Smooth muscle cell (in vitro differentiated cells): ENCODE results near the gene ALPG. TPM values are rescaled to one million over a fixed set of nuclear protein-coding genes. Genes with fewer than 3 reads are reported as not detected.

Experiments
- DNase-seq: peaks from one replicate; lab custom pipeline; 2025; ENCODE audit not compliant: unreplicated experiment; lab: John Stamatoyannopoulos, UW
- H2AFZ ChIP-seq: fragments of 200-600 bp; sonication (generic); 2 replicates; pipeline ENCODE4 v1.6.0; 2016; ENCODE audit warnings: antibody characterized with exemption, low read depth, mild to moderate bottlenecking
- H3F3A ChIP-seq: fragments of 200-600 bp; sonication (generic); 2 replicates; pipeline ENCODE4 v1.6.0; 2017; ENCODE audit warnings: antibody characterized with exemption, low read depth
- H3K27ac ChIP-seq: fragments of 200-600 bp; sonication (generic); 2 replicates; pipeline ENCODE4 v1.5.1; 2016; ENCODE audit warnings: low read depth, mild to moderate bottlenecking
- H3K27me3 ChIP-seq: fragments of 200-600 bp; sonication (generic); 2 replicates; pipeline ENCODE4 v1.6.1; 2016; ENCODE audit warnings: low read depth, mild to moderate bottlenecking
- H3K36me3 ChIP-seq: fragments of 200-600 bp; sonication (generic); 2 replicates; pipeline ENCODE4 v1.5.1; 2016; ENCODE audit warnings: low read depth
- H3K4me1 ChIP-seq: fragments of 200-600 bp; sonication (generic); 2 replicates; pipeline ENCODE4 v1.5.1; 2016; ENCODE audit warnings: low read depth
- H3K4me2 ChIP-seq: fragments of 200-600 bp; sonication (generic); 2 replicates; pipeline ENCODE4 v1.6.0; 2016; ENCODE audit warnings: mild to moderate bottlenecking
- H3K4me3 ChIP-seq: fragments of 200-600 bp; sonication (generic); 2 replicates; pipeline ENCODE4 v1.5.1; 2016; ENCODE audit warnings: mild to moderate bottlenecking
- H3K79me2 ChIP-seq: fragments of 200-600 bp; sonication (generic); 2 replicates; pipeline ENCODE4 v1.6.0; 2016; ENCODE audit warnings: low read depth, mild to moderate bottlenecking
- H3K9ac ChIP-seq: fragments of 200-600 bp; sonication (generic); 2 replicates; pipeline ENCODE4 v1.6.0; 2016; ENCODE audit warnings: low read depth
- H3K9me3 ChIP-seq: fragments of 200-600 bp; sonication (generic); replicated peaks from 2 replicates; pipeline ENCODE4 v1.5.1; 2016; ENCODE audit warnings: low read depth
- H4K20me1 ChIP-seq: fragments of 200-600 bp; sonication (generic); 2 replicates; pipeline ENCODE4 v1.6.0; 2016; ENCODE audit warnings: low read depth
- CTCF ChIP-seq: fragments of 200-600 bp; sonication (generic); IDR thresholded peaks from 2 replicates; pipeline ENCODE4 v1.5.1; 2017; ENCODE audit warnings: borderline replicate concordance, mild to moderate bottlenecking, antibody characterized with exemption; ENCODE audit not compliant: insufficient read depth, poor library complexity, severe bottlenecking
- WGBS: methylation state at CpG from one replicate; pipeline ENCODE4 v1.1.7; 2016; ENCODE audit warnings: low lambda C conversion rate; 5-methylcytosine and 5-hydroxymethylcytosine counted together
- polyA plus RNA-seq: library from polyadenylated mRNA; unstranded; fragments of >200 nt; fragmentation: Nextera tagmentation; extraction: Ambion mirVana; gene quantifications from 2 replicates; pipeline ENCODE4 v1.2.1, GENCODE V29; 2016
- total RNA-seq: library from RNA; depleted of rRNA; stranded (reverse); fragments of >200 nt; gene quantifications from 2 replicates; pipeline ENCODE4 v1.2.3, GENCODE V29; 2014

Gene ALPG
- total and polyA plus RNA-seq, 2 experiments from 2014 or later: not detected

DNA sequence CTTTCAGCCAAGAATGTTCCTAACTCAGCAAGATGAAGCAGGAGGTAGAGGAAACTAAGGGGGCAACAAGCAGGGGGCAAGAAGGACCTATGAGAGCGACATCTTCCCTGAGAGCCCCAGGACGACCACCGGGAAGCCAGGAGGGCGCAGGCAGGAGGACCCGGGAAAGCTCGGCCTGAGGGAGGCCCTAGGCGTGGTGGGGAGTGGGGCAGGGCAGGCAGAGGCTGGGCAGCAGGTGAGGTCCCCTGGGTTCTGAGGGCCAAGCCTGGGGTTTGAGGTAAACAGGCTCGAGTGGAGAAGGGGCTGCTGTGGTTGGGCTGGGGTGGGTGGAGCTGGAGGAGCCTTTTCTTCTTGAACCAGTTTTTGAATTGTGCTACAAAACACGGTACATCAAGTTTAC lies 48.0 kb downstream of the ALPG start:
- no peaks in the 10 kb centered on the region for H3K36me3 ChIP-seq
- H4K20me1 ChIP-seq: no peaks in the 10 kb centered on the region
- no peaks in the 10 kb centered on the region for H3K79me2 ChIP-seq
- no peak for TF ChIP-seq CTCF
- no peak overlapping the region for H2AFZ ChIP-seq
- H3F3A ChIP-seq: no peaks in the 10 kb centered on the region
- H3K4me3 ChIP-seq: no peak overlapping the region
- WGBS: 82% methylated on average over 9 of the region's 9 CpGs
- no peak overlapping the region for H3K9ac ChIP-seq
- H3K4me1 ChIP-seq: no peaks in the 10 kb centered on the region
- H3K27me3 ChIP-seq: peaks cover 8% of the 10 kb centered on the region
- H3K4me2 ChIP-seq: no peak overlapping the region
- no peak overlapping the region for H3K27ac ChIP-seq
- no peaks in the 10 kb centered on the region for H3K9me3 ChIP-seq
- no peak for DNase-seq

DNA sequence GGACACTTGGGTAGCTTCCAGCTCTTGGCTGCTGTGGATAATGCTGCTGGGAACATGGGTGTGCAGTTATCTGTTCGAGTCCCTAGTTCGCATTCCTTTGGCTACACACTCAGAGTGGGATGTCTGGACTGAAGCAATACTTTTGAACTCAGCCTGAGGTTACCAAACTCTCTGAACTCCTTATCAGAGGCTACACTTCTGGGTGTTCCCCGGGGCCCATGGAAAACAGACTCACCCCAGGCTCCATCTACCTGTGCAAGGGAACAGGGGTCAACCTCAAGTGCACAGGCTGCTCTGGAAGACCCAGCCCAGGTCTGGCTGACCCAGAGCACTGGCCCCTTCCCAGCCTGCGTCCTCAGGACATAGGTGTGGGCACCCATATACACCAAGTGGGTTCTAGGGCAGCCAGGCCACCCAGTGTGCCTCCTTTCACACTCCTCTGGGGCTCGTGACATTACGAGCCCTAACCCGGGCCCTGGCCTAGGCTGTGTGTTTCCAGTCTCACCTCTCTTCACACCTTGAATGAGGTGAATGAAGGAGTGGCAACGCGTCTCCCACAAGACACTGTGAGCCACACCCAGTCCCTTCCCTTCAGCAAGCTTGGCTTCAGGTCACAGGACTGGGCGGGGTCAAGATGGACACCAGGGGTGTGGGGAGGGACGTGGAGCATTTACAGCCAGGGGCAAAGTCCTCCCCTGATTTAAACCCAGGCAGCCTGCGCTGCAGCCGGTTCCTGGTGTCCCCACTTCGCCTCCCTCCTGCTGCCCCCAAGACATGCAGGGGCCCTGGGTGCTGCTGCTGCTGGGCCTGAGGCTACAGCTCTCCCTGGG lies 49.0 kb downstream of the ALPG start, which contains the start of gene ALPI:
ALPI (plus strand) TSS at position 728 of the 830 bp plus-strand sequence; CDS start at position 775, 47 bp downstream.
- Histone ChIP-seq H3K27ac (no peak within 1 kb of the TSS), H3K27me3 (peaks cover 11% of the 10 kb centered on the region), H3K4me3 (no peak within 1 kb of the TSS), H3K4me2 (no peak within 1 kb of the TSS), H3K4me1 (no peaks in the 10 kb centered on the region), H4K20me1 (no peaks in the 10 kb centered on the region), H3F3A (no peaks in the 10 kb centered on the region), H3K9ac (no peak within 1 kb of the TSS), H2AFZ (no peak within 1 kb of the TSS), H3K79me2 (no peaks in the 10 kb centered on the region), H3K36me3 (no peaks in the 10 kb centered on the region), H3K9me3 (no peaks in the 10 kb centered on the region)
- DNase-seq: no peak
- no peak for TF ChIP-seq CTCF
- WGBS: 84% methylated on average over 14 of the region's 14 CpGs

DNA sequence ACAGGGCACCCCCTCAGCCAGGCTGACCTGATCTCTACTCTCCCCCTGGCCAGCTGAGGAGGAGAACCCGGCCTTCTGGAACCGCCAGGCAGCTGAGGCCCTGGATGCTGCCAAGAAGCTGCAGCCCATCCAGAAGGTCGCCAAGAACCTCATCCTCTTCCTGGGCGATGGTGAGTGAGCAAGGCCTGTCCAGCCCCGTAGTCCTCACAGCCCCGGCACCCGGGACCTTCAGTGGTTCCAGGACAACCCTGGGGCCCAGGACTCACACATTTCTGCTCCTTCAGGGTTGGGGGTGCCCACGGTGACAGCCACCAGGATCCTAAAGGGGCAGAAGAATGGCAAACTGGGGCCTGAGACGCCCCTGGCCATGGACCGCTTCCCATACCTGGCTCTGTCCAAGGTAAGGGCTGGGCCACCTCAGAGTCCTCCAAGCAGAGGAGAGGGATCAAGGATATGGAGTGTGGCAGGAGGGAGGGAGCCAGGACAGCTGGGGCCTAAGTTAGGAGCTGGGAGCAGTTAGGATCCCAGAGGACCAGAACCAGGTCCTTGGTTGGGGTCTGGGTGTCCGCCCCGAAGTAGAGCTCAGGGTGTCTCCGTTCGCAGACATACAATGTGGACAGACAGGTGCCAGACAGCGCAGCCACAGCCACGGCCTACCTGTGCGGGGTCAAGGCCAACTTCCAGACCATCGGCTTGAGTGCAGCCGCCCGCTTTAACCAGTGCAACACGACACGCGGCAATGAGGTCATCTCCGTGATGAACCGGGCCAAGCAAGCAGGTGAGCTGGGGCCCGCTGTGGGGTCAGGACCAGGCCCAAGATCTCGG lies 49.9 kb downstream of the ALPG start:
- WGBS: 88% methylated on average over 24 of the region's 27 CpGs
- no peak overlapping the region for H3K9ac ChIP-seq
- H3K9me3 ChIP-seq: no peaks in the 10 kb centered on the region
- H3K27ac ChIP-seq: no peak overlapping the region
- H2AFZ ChIP-seq: no peak overlapping the region
- DNase-seq: no peak
- no peaks in the 10 kb centered on the region for H3K79me2 ChIP-seq
- peaks cover 15% of the 10 kb centered on the region for H3K27me3 ChIP-seq
- no peak overlapping the region for H3K4me3 ChIP-seq
- H3F3A ChIP-seq: no peaks in the 10 kb centered on the region
- no peak for TF ChIP-seq CTCF
- H4K20me1 ChIP-seq: no peaks in the 10 kb centered on the region
- H3K36me3 ChIP-seq: no peaks in the 10 kb centered on the region
- no peaks in the 10 kb centered on the region for H3K4me1 ChIP-seq
- no peak overlapping the region for H3K4me2 ChIP-seq
